K562 (cell line): Measurements from ENCODE around the gene ANKLE1. TPM values are rescaled to one million over a fixed set of nuclear protein-coding genes. Genes with fewer than 3 reads are reported as not detected.

ENCODE experiments used
- ELF4 ChIP-seq: fragments of 450-650 bp; formaldehyde crosslinking; IDR thresholded peaks from 2 replicates; pipeline ENCODE4 v1.4.0; 2022; ENCODE audit warnings: missing genetic modification characterization
- HIVEP1 ChIP-seq: fragments of 250-450 bp; sonication (Bioruptor Pico); IDR thresholded peaks from 2 replicates; pipeline ENCODE4 v1.4.0; 2020; ENCODE audit warnings: mild to moderate bottlenecking
- MIER1 ChIP-seq: fragments of 450-650 bp; IDR thresholded peaks from 2 replicates; pipeline ENCODE4 v1.6.1; 2016; ENCODE audit warnings: antibody characterized with exemption, mild to moderate bottlenecking, low read depth
- MLX ChIP-seq, 2 experiments: fragments of 450-650 bp in 1 of 2; sonication (generic) in 1 of 2; formaldehyde crosslinking; conservative IDR thresholded peaks; 2 replicates each; pipeline versions ENCODE4 v1.4.0 to v1.8.1; 2020 to 2022; ENCODE audit warnings: mild to moderate bottlenecking in 1 of 2, missing genetic modification reagents in 1 of 2
- SMARCE1 ChIP-seq: fragments of 450-650 bp; IDR thresholded peaks from 2 replicates; pipeline ENCODE4 v1.7.1; 2016; ENCODE audit warnings: mild to moderate bottlenecking
- ZBED1 ChIP-seq: IDR thresholded peaks from 2 replicates; pipeline ENCODE4 v1.6.1; 2014
- ZNF143 ChIP-seq: sonication (generic); formaldehyde crosslinking; IDR thresholded peaks from 2 replicates; pipeline ENCODE4 v1.9.0; 2022; ENCODE audit warnings: mild to moderate bottlenecking, missing genetic modification reagents
- ZNF175 ChIP-seq: fragments of 200-800 bp; sonication (Bioruptor generic); IDR thresholded peaks from 2 replicates; pipeline ENCODE4 v1.6.1; 2016; ENCODE audit warnings: low read depth, mild to moderate bottlenecking, missing genetic modification characterization, missing compliant biosample characterization
- ZNF395 ChIP-seq: fragments of 200-800 bp; sonication (Bioruptor generic); IDR thresholded peaks from 2 replicates; pipeline ENCODE4 v1.6.1; 2017; ENCODE audit warnings: missing genetic modification characterization, missing compliant biosample characterization
- polyA plus RNA-seq, 8 experiments: library from polyadenylated mRNA; depleted of rRNA in 4 of 8; stranded (reverse) in 5 of 8; unstranded in 3 of 8; fragments of >200 nt; fragmentation: Nextera tagmentation in 2 of 8; fragmentation: Illumina TruSeq in 1 of 8; extraction: Ambion mirVana in 2 of 8; extraction: Trizol in 1 of 8; gene quantifications; 2 replicates each; pipeline versions ENCODE4 v1.2.1 to v1.2.3, GENCODE V29; 2011 to 2014; ENCODE audit warnings: inconsistent platforms in 1 of 8, missing spikeins in 1 of 8
- total RNA-seq, 7 experiments: library from RNA; depleted of rRNA in 6 of 7; stranded (reverse); fragments of >200 nt in 6 of 7; fragmentation: Illumina TruSeq in 2 of 7; extraction: Trizol in 2 of 7; gene quantifications; 2 replicates each; pipeline versions ENCODE4 v1.2.1 to v1.2.3, GENCODE V29; 2011 to 2021; ENCODE audit warnings: low replicate concordance in 1 of 7
- TF ChIP-seq, protein P1 (sequence below): fragments of 200-600 bp; sonication (generic); IDR thresholded peaks from one replicate; pipeline ENCODE4 v1.6.1; 2012; ENCODE audit warnings: mild to moderate bottlenecking, low read depth, low read length, inconsistent platforms

ANKLE1 gene
- total and polyA plus RNA-seq, 9 of the 15 experiments (the other 6 are each of a cell fraction or from before 2014, with no cell fraction given): 0.63 to 9.2 (median 2.9) TPM

GRCh38 chr19:17266975-17267788, 14.5 kb upstream of the ANKLE1 start, which contains the start of gene BABAM1 (continued):
- TF ChIP-seq MLX (CRISPR knock-in tag; conservative IDR thresholded peaks at IDR 0.05) (no peak), ZNF143 (CRISPR knock-in tag) (peak; percentile 95), ZNF175 (peak; percentile 99), HIVEP1 (CRISPR knock-in tag) (peak; percentile 42; the same call in 1 of the 2 replicates), SMARCE1 (no peak), ELF4 (CRISPR knock-in tag) (peak; percentile 77; the same call in 1 of the 2 replicates), MIER1 (no peak), ZNF395 (peak; percentile 100), ZBED1 (no peak)
- TF ChIP-seq, protein P1, sequence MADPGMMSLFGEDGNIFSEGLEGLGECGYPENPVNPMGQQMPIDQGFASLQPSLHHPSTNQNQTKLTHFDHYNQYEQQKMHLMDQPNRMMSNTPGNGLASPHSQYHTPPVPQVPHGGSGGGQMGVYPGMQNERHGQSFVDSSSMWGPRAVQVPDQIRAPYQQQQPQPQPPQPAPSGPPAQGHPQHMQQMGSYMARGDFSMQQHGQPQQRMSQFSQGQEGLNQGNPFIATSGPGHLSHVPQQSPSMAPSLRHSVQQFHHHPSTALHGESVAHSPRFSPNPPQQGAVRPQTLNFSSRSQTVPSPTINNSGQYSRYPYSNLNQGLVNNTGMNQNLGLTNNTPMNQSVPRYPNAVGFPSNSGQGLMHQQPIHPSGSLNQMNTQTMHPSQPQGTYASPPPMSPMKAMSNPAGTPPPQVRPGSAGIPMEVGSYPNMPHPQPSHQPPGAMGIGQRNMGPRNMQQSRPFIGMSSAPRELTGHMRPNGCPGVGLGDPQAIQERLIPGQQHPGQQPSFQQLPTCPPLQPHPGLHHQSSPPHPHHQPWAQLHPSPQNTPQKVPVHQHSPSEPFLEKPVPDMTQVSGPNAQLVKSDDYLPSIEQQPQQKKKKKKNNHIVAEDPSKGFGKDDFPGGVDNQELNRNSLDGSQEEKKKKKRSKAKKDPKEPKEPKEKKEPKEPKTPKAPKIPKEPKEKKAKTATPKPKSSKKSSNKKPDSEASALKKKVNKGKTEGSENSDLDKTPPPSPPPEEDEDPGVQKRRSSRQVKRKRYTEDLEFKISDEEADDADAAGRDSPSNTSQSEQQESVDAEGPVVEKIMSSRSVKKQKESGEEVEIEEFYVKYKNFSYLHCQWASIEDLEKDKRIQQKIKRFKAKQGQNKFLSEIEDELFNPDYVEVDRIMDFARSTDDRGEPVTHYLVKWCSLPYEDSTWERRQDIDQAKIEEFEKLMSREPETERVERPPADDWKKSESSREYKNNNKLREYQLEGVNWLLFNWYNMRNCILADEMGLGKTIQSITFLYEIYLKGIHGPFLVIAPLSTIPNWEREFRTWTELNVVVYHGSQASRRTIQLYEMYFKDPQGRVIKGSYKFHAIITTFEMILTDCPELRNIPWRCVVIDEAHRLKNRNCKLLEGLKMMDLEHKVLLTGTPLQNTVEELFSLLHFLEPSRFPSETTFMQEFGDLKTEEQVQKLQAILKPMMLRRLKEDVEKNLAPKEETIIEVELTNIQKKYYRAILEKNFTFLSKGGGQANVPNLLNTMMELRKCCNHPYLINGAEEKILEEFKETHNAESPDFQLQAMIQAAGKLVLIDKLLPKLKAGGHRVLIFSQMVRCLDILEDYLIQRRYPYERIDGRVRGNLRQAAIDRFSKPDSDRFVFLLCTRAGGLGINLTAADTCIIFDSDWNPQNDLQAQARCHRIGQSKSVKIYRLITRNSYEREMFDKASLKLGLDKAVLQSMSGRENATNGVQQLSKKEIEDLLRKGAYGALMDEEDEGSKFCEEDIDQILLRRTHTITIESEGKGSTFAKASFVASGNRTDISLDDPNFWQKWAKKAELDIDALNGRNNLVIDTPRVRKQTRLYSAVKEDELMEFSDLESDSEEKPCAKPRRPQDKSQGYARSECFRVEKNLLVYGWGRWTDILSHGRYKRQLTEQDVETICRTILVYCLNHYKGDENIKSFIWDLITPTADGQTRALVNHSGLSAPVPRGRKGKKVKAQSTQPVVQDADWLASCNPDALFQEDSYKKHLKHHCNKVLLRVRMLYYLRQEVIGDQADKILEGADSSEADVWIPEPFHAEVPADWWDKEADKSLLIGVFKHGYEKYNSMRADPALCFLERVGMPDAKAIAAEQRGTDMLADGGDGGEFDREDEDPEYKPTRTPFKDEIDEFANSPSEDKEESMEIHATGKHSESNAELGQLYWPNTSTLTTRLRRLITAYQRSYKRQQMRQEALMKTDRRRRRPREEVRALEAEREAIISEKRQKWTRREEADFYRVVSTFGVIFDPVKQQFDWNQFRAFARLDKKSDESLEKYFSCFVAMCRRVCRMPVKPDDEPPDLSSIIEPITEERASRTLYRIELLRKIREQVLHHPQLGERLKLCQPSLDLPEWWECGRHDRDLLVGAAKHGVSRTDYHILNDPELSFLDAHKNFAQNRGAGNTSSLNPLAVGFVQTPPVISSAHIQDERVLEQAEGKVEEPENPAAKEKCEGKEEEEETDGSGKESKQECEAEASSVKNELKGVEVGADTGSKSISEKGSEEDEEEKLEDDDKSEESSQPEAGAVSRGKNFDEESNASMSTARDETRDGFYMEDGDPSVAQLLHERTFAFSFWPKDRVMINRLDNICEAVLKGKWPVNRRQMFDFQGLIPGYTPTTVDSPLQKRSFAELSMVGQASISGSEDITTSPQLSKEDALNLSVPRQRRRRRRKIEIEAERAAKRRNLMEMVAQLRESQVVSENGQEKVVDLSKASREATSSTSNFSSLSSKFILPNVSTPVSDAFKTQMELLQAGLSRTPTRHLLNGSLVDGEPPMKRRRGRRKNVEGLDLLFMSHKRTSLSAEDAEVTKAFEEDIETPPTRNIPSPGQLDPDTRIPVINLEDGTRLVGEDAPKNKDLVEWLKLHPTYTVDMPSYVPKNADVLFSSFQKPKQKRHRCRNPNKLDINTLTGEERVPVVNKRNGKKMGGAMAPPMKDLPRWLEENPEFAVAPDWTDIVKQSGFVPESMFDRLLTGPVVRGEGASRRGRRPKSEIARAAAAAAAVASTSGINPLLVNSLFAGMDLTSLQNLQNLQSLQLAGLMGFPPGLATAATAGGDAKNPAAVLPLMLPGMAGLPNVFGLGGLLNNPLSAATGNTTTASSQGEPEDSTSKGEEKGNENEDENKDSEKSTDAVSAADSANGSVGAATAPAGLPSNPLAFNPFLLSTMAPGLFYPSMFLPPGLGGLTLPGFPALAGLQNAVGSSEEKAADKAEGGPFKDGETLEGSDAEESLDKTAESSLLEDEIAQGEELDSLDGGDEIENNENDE: no peak
